Measurements from ENCODE around the gene PRR22. TPM values are rescaled to one million over a fixed set of nuclear protein-coding genes. Genes with fewer than 3 reads are reported as not detected.

The PRR22 gene
- total RNA-seq: 1 to 10 TPM in 1 of 4 donors, under 1 TPM in 3; 0.75 to 3.0 (median 0.81) TPM

GRCh38 chr19:5784581-5785147 is at the start of gene PRR22:
PRR22 (minus strand) TSS chr19:5784746; CDS start chr19:5784660, 86 bp downstream.
- ATAC-seq (ENCODE audit: low FRiP score): no peak
- DNase-seq (ENCODE audit: low spot score): no peak
- no peak for TF ChIP-seq CTCF (IDR thresholded peaks at IDR 0.05)

- ATAC-seq (ENCODE audit: low FRiP score) (no peak), DNase-seq (ENCODE audit: low spot score) (no peak)
- no peak for TF ChIP-seq CTCF (IDR thresholded peaks at IDR 0.05)
Measured at GRCh38 chr19:5832527-5833216, 48.1 kb upstream of the PRR22 start.

GRCh38 chr19:5832061-5832460 is 47.5 kb upstream of the PRR22 start:
- no peak for ATAC-seq (ENCODE audit: low FRiP score)
- DNase-seq (ENCODE audit: low spot score): no peak
- no peak for TF ChIP-seq CTCF (IDR thresholded peaks at IDR 0.05)

- TF ChIP-seq CTCF (IDR thresholded peaks at IDR 0.05): no peak
- DNase-seq (ENCODE audit: low spot score) (no peak), ATAC-seq (ENCODE audit: low FRiP score) (no peak)
Measured at GRCh38 chr19:5831159-5831558, 46.6 kb upstream of the PRR22 start.

- no peak for ATAC-seq (ENCODE audit: low FRiP score)
- no peak for DNase-seq (ENCODE audit: low spot score)
- no peak for TF ChIP-seq CTCF (IDR thresholded peaks at IDR 0.05)
Measured at GRCh38 chr19:5829567-5830310, 45.2 kb upstream of the PRR22 start.

- DNase-seq (ENCODE audit: low spot score) (no peak), ATAC-seq (ENCODE audit: low FRiP score) (no peak)
- TF ChIP-seq CTCF (IDR thresholded peaks at IDR 0.05): no peak
Measured at GRCh38 chr19:5828661-5829566, 44.4 kb upstream of the PRR22 start.

Measured in omental fat pad (tissue), 4 donors.